A673 (cell line): ENCODE results near the gene PROSER3.

ENCODE experiments used
- EZH2 ChIP-seq: fragments of 200-600 bp; sonication (generic); IDR thresholded peaks from 2 replicates; pipeline ENCODE4 v1.6.1; 2017; ENCODE audit warnings: borderline replicate concordance, low read depth, mild to moderate bottlenecking, mixed read lengths, antibody characterized with exemption, low read length; ENCODE audit not compliant: poor library complexity, severe bottlenecking
- TF ChIP-seq, protein P1 (sequence below): fragments of 300-800, 200-600 bp; sonication (generic); conservative IDR thresholded peaks from 2 replicates; pipeline ENCODE4 v1.5.1; 2017; ENCODE audit warnings: low read depth, mild to moderate bottlenecking, antibody characterized with exemption, low read length, moderate library complexity, mixed read lengths

DNA sequence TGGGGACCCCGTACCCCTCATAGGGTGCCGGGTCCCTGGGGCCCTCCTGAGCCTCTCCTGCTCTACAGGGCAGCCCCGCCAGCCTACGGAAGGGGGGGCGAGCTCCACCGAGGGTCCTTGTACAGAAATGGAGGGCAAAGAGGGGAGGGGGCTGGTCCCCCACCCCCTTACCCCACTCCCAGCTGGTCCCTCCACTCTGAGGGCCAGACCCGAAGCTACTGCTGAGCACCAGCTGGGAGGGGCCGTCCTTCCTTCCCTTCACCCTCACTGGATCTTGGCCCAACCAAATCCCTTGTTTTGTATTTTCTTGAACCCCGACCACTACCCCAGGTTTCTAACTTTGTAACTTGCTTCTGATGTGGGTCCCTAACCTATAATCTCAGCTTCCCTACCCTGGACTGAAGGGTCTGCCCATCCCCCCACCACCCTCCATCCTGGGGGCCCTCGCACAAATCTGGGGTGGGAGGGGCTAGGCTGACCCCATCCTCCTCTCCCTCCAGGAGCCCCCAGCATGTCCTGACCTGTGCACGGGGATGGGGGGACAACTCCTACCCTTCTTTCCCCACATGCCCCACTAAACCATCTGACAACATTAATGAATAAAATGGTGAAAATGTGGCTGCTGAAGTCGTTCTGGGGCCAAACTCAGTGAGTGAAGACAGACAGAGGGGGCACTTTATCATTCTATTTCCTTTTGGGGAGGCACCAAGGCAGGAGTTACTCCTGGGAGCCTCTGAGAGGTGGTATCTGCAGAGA, 30.4 kb downstream of the PROSER3 start:
- TF ChIP-seq, protein P1, sequence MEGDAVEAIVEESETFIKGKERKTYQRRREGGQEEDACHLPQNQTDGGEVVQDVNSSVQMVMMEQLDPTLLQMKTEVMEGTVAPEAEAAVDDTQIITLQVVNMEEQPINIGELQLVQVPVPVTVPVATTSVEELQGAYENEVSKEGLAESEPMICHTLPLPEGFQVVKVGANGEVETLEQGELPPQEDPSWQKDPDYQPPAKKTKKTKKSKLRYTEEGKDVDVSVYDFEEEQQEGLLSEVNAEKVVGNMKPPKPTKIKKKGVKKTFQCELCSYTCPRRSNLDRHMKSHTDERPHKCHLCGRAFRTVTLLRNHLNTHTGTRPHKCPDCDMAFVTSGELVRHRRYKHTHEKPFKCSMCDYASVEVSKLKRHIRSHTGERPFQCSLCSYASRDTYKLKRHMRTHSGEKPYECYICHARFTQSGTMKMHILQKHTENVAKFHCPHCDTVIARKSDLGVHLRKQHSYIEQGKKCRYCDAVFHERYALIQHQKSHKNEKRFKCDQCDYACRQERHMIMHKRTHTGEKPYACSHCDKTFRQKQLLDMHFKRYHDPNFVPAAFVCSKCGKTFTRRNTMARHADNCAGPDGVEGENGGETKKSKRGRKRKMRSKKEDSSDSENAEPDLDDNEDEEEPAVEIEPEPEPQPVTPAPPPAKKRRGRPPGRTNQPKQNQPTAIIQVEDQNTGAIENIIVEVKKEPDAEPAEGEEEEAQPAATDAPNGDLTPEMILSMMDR: no peak
- no peak for TF ChIP-seq EZH2
